ENCODE data around the gene HEMK1.

The HEMK1 gene, protein sequence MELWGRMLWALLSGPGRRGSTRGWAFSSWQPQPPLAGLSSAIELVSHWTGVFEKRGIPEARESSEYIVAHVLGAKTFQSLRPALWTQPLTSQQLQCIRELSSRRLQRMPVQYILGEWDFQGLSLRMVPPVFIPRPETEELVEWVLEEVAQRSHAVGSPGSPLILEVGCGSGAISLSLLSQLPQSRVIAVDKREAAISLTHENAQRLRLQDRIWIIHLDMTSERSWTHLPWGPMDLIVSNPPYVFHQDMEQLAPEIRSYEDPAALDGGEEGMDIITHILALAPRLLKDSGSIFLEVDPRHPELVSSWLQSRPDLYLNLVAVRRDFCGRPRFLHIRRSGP

GRCh38 chr3:50568947-50569749 is at the start of gene HEMK1:
HEMK1 (plus strand) TSS chr3:50569522; CDS start chr3:50571105, 1,583 bp downstream.
- in situ Hi-C loops (cut with HindIII; ENCODE audit: low pct_ligation_motif_present, low sequenced_read_pairs): no loop called here
- no peaks in the 10 kb centered on the region for H3K27me3 ChIP-seq (replicated peaks)
- H3K4me3 ChIP-seq (ENCODE audit: low read depth, low read length): peak within 1 kb of the TSS; percentile 94
- peak; percentile 94 for DNase-seq
- H3K27ac ChIP-seq: peak within 1 kb of the TSS; percentile 69
- H3K36me3 ChIP-seq (replicated peaks): no peaks in the 10 kb centered on the region
- TF ChIP-seq, protein P1, sequence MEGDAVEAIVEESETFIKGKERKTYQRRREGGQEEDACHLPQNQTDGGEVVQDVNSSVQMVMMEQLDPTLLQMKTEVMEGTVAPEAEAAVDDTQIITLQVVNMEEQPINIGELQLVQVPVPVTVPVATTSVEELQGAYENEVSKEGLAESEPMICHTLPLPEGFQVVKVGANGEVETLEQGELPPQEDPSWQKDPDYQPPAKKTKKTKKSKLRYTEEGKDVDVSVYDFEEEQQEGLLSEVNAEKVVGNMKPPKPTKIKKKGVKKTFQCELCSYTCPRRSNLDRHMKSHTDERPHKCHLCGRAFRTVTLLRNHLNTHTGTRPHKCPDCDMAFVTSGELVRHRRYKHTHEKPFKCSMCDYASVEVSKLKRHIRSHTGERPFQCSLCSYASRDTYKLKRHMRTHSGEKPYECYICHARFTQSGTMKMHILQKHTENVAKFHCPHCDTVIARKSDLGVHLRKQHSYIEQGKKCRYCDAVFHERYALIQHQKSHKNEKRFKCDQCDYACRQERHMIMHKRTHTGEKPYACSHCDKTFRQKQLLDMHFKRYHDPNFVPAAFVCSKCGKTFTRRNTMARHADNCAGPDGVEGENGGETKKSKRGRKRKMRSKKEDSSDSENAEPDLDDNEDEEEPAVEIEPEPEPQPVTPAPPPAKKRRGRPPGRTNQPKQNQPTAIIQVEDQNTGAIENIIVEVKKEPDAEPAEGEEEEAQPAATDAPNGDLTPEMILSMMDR (IDR thresholded peaks at IDR 0.05; ENCODE audit: low read depth, low read length, missing control alignments): no peak

- H3K36me3 ChIP-seq (replicated peaks): no peaks in the 10 kb centered on the region
- TF ChIP-seq, protein P1 (IDR thresholded peaks at IDR 0.05; ENCODE audit: low read depth, low read length, missing control alignments): no peak
- H3K4me3 ChIP-seq (ENCODE audit: low read depth, low read length): no peak overlapping the region
- in situ Hi-C loops (cut with HindIII; ENCODE audit: low pct_ligation_motif_present, low sequenced_read_pairs): no loop called here
- no peak for DNase-seq
- H3K27ac ChIP-seq: no peak overlapping the region
- peaks cover 5% of the 10 kb centered on the region for H3K27me3 ChIP-seq (replicated peaks)
Observed at GRCh38 chr3:50520849-50521248, 48.5 kb upstream of the HEMK1 start.

DNA sequence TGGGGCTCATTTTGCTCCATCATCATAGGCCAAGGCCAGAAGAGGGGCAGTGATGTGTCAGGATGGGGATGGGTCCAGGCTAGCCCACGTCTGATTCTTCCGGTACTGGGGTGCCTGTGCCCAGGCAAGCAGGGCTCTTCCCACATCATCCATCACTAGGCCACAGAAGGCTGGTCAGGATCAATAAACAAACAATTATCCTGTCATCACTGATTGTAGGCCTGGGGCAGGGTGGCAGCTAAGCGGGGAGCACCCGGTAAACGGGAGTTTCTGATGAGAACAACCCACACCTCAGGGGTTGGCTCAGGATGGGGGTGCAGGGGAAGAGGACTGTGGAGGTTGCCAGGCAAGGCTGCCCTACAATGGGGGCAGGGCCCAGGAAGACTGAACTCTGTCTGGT is 47.8 kb upstream of the HEMK1 start:
- in situ Hi-C loops (cut with HindIII; ENCODE audit: low pct_ligation_motif_present, low sequenced_read_pairs): no loop called here

GRCh38 chr3:50523279-50523811 is 46.0 kb upstream of the HEMK1 start:
- no peak for DNase-seq
- TF ChIP-seq, protein P1 (IDR thresholded peaks at IDR 0.05; ENCODE audit: low read depth, low read length, missing control alignments): no peak
- in situ Hi-C loops (cut with HindIII; ENCODE audit: low pct_ligation_motif_present, low sequenced_read_pairs): no loop called here
- Histone ChIP-seq H3K27me3 (replicated peaks) (peaks cover 5% of the 10 kb centered on the region), H3K4me3 (ENCODE audit: low read depth, low read length) (no peak overlapping the region), H3K36me3 (replicated peaks) (no peaks in the 10 kb centered on the region), H3K27ac (no peak overlapping the region)

More for the DNA sequence above, 47.8 kb upstream of the HEMK1 start:
- H3K27ac ChIP-seq: no peak overlapping the region
- no peaks in the 10 kb centered on the region for H3K36me3 ChIP-seq (replicated peaks)
- H3K27me3 ChIP-seq (replicated peaks): peaks cover 5% of the 10 kb centered on the region
- no peak overlapping the region for H3K4me3 ChIP-seq (ENCODE audit: low read depth, low read length)
- TF ChIP-seq, protein P1 (IDR thresholded peaks at IDR 0.05; ENCODE audit: low read depth, low read length, missing control alignments): no peak
- no peak for DNase-seq

GRCh38 chr3:50524746-50525145 is 44.6 kb upstream of the HEMK1 start:
- Histone ChIP-seq H3K4me3 (ENCODE audit: low read depth, low read length) (no peak overlapping the region), H3K27ac (no peak overlapping the region), H3K36me3 (replicated peaks) (no peaks in the 10 kb centered on the region), H3K27me3 (replicated peaks) (peaks cover 6% of the 10 kb centered on the region)
- DNase-seq: no peak
- in situ Hi-C loops (cut with HindIII; ENCODE audit: low pct_ligation_motif_present, low sequenced_read_pairs): no loop called here
- TF ChIP-seq, protein P1 (IDR thresholded peaks at IDR 0.05; ENCODE audit: low read depth, low read length, missing control alignments): no peak

All from brain microvascular endothelial cell (primary cell).